ENCODE results near the gene KCNC3. TPM values are rescaled to one million over a fixed set of nuclear protein-coding genes. Genes with fewer than 3 reads are reported as not detected.

KCNC3 gene
- total RNA-seq, 4 donors from 2014 or later = 0.27 to 0.64 (median 0.49) TPM

- in situ Hi-C loops (cut with MboI; ENCODE audit: low pct_ligation_motif_present in 1 of 4, low pct_unique_long_range_greater_than_20kb in 1 of 4, low sequenced_read_pairs in 3 of 4) (no loop called here), intact Hi-C loops (cut with DNase I; ENCODE audit: low total_unique reads) (no loop called here)
- WGBS, 2 donors (ENCODE audit: low coverage in 1 of 2) = 92 to 97% methylated on average over 18 to 52 of the region's 55 CpGs
- no peak for TF ChIP-seq EP300 (IDR thresholded peaks at IDR 0.05; ENCODE audit: low read depth)
- no peak for TF ChIP-seq CTCF (IDR thresholded peaks at IDR 0.05)
- no peak for TF ChIP-seq POLR2A (IDR thresholded peaks at IDR 0.05)
- no peak for TF ChIP-seq POLR2AphosphoS5 (IDR thresholded peaks at IDR 0.05)
- H3K4me3 ChIP-seq = no peak overlapping the region
- H3K9me3 ChIP-seq = no peaks in the 10 kb centered on the region
- no peak overlapping the region for H3K27ac ChIP-seq
- peaks cover 3 to 11% (median 6%) of the 10 kb centered on the region in 4 donors for H3K4me1 ChIP-seq
- H3K27me3 ChIP-seq = peaks cover 25% of the 10 kb centered on the region
- H3K36me3 ChIP-seq = no peaks in the 10 kb centered on the region
- no peak for DNase-seq
Measured at GRCh38 chr19:50322931-50323781, 6.0 kb downstream of the KCNC3 start.

DNA sequence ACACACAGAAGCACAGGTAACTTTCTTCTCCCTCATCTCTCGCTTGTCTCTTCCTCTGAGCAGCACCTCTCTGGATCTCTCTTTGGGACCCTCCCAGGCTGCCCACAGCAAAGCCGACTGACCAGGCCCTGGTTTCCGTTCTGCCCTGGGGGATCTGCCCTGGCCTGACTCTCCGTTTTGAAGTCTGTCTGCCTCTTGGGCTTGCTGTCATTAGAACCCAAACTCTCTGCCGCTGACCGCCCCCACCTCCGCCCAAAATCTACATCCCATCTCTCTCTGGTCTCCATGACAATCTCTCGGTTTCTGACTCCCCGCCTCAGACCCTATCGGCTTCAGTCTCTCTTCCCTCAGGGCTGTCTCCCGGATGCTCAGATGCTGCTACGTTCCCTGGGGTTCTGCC lies 6.9 kb downstream of the KCNC3 start:
- H3K36me3 ChIP-seq = no peaks in the 10 kb centered on the region
- H3K4me1 ChIP-seq = peaks cover 3 to 11% (median 6%) of the 10 kb centered on the region in 4 donors
- in situ Hi-C loops (cut with MboI; ENCODE audit: low pct_ligation_motif_present in 1 of 4, low pct_unique_long_range_greater_than_20kb in 1 of 4, low sequenced_read_pairs in 3 of 4) (no loop called here), intact Hi-C loops (cut with DNase I; ENCODE audit: low total_unique reads) (no loop called here)
- DNase-seq = no peak
- H3K27me3 ChIP-seq = peaks cover 16% of the 10 kb centered on the region
- no peak for TF ChIP-seq POLR2AphosphoS5 (IDR thresholded peaks at IDR 0.05)
- no peak for TF ChIP-seq CTCF (IDR thresholded peaks at IDR 0.05)
- no peak overlapping the region for H3K27ac ChIP-seq
- WGBS, 2 donors (ENCODE audit: low coverage in 1 of 2) = 86 to 100% methylated on average over 5 to 12 of the region's 12 CpGs
- H3K9me3 ChIP-seq = no peaks in the 10 kb centered on the region
- H3K4me3 ChIP-seq = no peak overlapping the region

- in situ Hi-C loops (cut with MboI; ENCODE audit: low pct_ligation_motif_present in 1 of 4, low pct_unique_long_range_greater_than_20kb in 1 of 4, low sequenced_read_pairs in 3 of 4) = no loop called here
- Histone ChIP-seq H3K4me3 (no peak overlapping the region), H3K27ac (no peak overlapping the region), H3K27me3 (peaks cover 16% of the 10 kb centered on the region), H3K4me1 (peaks cover 3 to 9% (median 6%) of the 10 kb centered on the region in 4 donors), H3K36me3 (no peaks in the 10 kb centered on the region), H3K9me3 (no peaks in the 10 kb centered on the region)
- TF ChIP-seq EP300 (IDR thresholded peaks at IDR 0.05; ENCODE audit: low read depth) (no peak), CTCF (IDR thresholded peaks at IDR 0.05) (no peak), POLR2AphosphoS5 (IDR thresholded peaks at IDR 0.05) (no peak), POLR2A (IDR thresholded peaks at IDR 0.05) (no peak)
- intact Hi-C loops (cut with DNase I; ENCODE audit: low total_unique reads) = no loop called here
- DNase-seq = no peak
- WGBS, 2 donors (ENCODE audit: low coverage in 1 of 2) = 78% methylated on average over 4 of the region's 4 CpGs; no CpG with 5 or more reads in 1 of the 2 donors
Measured at GRCh38 chr19:50321831-50322230, 7.3 kb downstream of the KCNC3 start.

DNA sequence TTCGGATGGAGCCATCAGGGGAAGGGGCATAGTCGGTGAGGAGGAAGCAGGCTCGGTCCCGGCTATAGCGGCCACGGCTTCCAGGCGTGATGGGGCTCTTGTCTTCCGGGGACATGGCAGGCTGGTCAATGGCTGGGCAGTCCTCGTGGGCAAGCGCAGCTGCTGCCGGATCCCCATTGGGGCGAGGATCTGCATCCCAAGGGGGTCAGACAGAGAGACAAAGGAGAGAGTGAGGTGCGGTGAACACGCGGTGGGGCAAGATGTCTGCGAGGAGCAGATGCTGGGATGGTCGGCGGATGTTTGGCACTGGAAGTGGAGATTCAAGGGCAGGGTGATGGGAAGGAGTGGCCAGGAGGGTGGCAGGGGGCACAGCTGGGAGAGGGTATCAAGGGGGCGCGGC lies 8.6 kb downstream of the KCNC3 start:
- DNase-seq = no peak
- Histone ChIP-seq H3K9me3 (no peaks in the 10 kb centered on the region), H3K27ac (no peak overlapping the region), H3K4me1 (peaks cover 0 to under 1% (median 0%) of the 10 kb centered on the region in 4 donors), H3K36me3 (no peaks in the 10 kb centered on the region), H3K4me3 (no peak overlapping the region), H3K27me3 (peaks cover 15% of the 10 kb centered on the region)
- in situ Hi-C loops (cut with MboI; ENCODE audit: low pct_ligation_motif_present in 1 of 4, low pct_unique_long_range_greater_than_20kb in 1 of 4, low sequenced_read_pairs in 3 of 4) = no loop called here
- no peak for TF ChIP-seq EP300 (IDR thresholded peaks at IDR 0.05; ENCODE audit: low read depth)
- no peak for TF ChIP-seq CTCF (IDR thresholded peaks at IDR 0.05)
- intact Hi-C loops (cut with DNase I; ENCODE audit: low total_unique reads) = no loop called here
- 86 to 100% methylated on average over 4 to 20 of the region's 20 CpGs for WGBS, 2 donors (ENCODE audit: low coverage in 1 of 2)

Measured in transverse colon (tissue), 4 donors.